WTC11 (cell line): ENCODE data around the gene NR1I3. TPM values are rescaled to one million over a fixed set of nuclear protein-coding genes. Genes with fewer than 3 reads are reported as not detected.

Source experiments
- ATAC-seq: fragments of 200-7000 bp; cut with Tn5 transposase; 2 replicates; pipeline ENCODE4 v1.10.0; 2021; ENCODE audit warnings: mild to moderate bottlenecking, moderate library complexity
- CTCF ChIA-PET: fragments of 300-600 bp; sonication (Branson Sonifier 250); formaldehyde crosslinking; loops from one replicate; lab custom pipeline; 2021; ENCODE audit warnings: antibody characterized with exemption; lab: Charles Lee
- POLR2A ChIA-PET: fragments of 350-600 bp; sonication (Branson Sonifier 250); formaldehyde crosslinking; loops from one replicate; lab custom pipeline; 2021; ENCODE audit warnings: antibody characterized with exemption; lab: Charles Lee
- DNase-seq: peaks from one replicate; pipeline ENCODE4 v3.0.0; 2021; ENCODE audit warnings: low spot score
- H3K27ac Mint-ChIP-seq: 2 replicates; pipeline ENCODE4 v1.8.0; 2021; ENCODE audit warnings: mixed read lengths
- H3K27me3 Mint-ChIP-seq: 2 replicates; pipeline ENCODE4 v1.8.0; 2021; ENCODE audit warnings: low read depth, mild to moderate bottlenecking, moderate library complexity, mixed read lengths
- H3K36me3 Mint-ChIP-seq: 2 replicates; pipeline ENCODE4 v1.8.0; 2021; ENCODE audit warnings: mixed read lengths
- H3K4me1 Mint-ChIP-seq: 2 replicates; pipeline ENCODE4 v1.8.0; 2022; ENCODE audit warnings: mixed read lengths
- H3K4me3 Mint-ChIP-seq: 2 replicates; pipeline ENCODE4 v1.8.0; 2021; ENCODE audit warnings: mild to moderate bottlenecking, moderate library complexity, mixed read lengths
- H3K9me3 Mint-ChIP-seq: 2 replicates; pipeline ENCODE4 v1.8.0; 2021; ENCODE audit warnings: mixed read lengths
- ARID4B ChIP-seq: sonication (generic); formaldehyde crosslinking; IDR thresholded peaks from 2 replicates; pipeline ENCODE4 v1.8.0; 2023; ENCODE audit warnings: missing genetic modification reagents, mild to moderate bottlenecking, borderline replicate concordance
- ATF6 ChIP-seq: sonication (generic); formaldehyde crosslinking; IDR thresholded peaks from 2 replicates; pipeline ENCODE4 v1.8.1; 2023; ENCODE audit warnings: mild to moderate bottlenecking, missing genetic modification reagents
- CBFB ChIP-seq: sonication (generic); formaldehyde crosslinking; IDR thresholded peaks from 2 replicates; pipeline ENCODE4 v1.8.1; 2022; ENCODE audit warnings: mild to moderate bottlenecking, low read depth, missing genetic modification reagents
- E2F1 ChIP-seq: sonication (generic); formaldehyde crosslinking; IDR thresholded peaks from 2 replicates; pipeline ENCODE4 v1.8.0; 2022; ENCODE audit warnings: mild to moderate bottlenecking, missing genetic modification reagents
- HMGA2 ChIP-seq: fragments of 250-450 bp; sonication (Bioruptor Pico); IDR thresholded peaks from 2 replicates; pipeline ENCODE4 v1.4.0; 2021; ENCODE audit warnings: mild to moderate bottlenecking, moderate library complexity
- HMGXB4 ChIP-seq: sonication (generic); formaldehyde crosslinking; IDR thresholded peaks from 2 replicates; pipeline ENCODE4 v1.8.1; 2023; ENCODE audit warnings: mild to moderate bottlenecking, moderate library complexity, missing genetic modification reagents
- NFATC4 ChIP-seq: fragments of 250-450 bp; sonication (Bioruptor Pico); IDR thresholded peaks from 2 replicates; pipeline ENCODE4 v1.9.0; 2021; ENCODE audit warnings: mild to moderate bottlenecking
- NFE2L1 ChIP-seq: sonication (generic); formaldehyde crosslinking; IDR thresholded peaks from 2 replicates; pipeline ENCODE4 v1.8.1; 2023; ENCODE audit warnings: missing genetic modification reagents
- ZNF121 ChIP-seq: sonication (generic); formaldehyde crosslinking; IDR thresholded peaks from 2 replicates; pipeline ENCODE4 v1.8.0; 2023; ENCODE audit warnings: missing genetic modification reagents
- ZNF138 ChIP-seq: sonication (generic); formaldehyde crosslinking; conservative IDR thresholded peaks from 2 replicates; pipeline ENCODE4 v1.8.1; 2022; ENCODE audit warnings: mild to moderate bottlenecking, moderate library complexity, missing genetic modification reagents
- ZNF317 ChIP-seq: sonication (generic); formaldehyde crosslinking; IDR thresholded peaks from 2 replicates; pipeline ENCODE4 v1.8.1; 2023; ENCODE audit warnings: low read depth, mild to moderate bottlenecking, moderate library complexity, missing genetic modification reagents, borderline replicate concordance
- total RNA-seq: library from RNA; stranded (reverse); gene quantifications from 3 replicates; pipeline ENCODE4 v1.2.3, GENCODE V29; 2021
- TF ChIP-seq, protein P1 (sequence below): sonication (generic); formaldehyde crosslinking; IDR thresholded peaks from 2 replicates; pipeline ENCODE4 v1.8.0; 2023; ENCODE audit warnings: missing genetic modification reagents
- TF ChIP-seq, protein P2 (sequence below): sonication (generic); formaldehyde crosslinking; IDR thresholded peaks from 2 replicates; pipeline ENCODE4 v1.8.1; 2022; ENCODE audit warnings: missing genetic modification reagents, borderline replicate concordance
- TF ChIP-seq, protein P3 (sequence below): sonication (generic); formaldehyde crosslinking; IDR thresholded peaks from 2 replicates; pipeline ENCODE4 v1.8.1; 2022; ENCODE audit warnings: mild to moderate bottlenecking, moderate library complexity, missing genetic modification reagents

The NR1I3 gene
- total RNA-seq, 1 experiment from 2014 or later, result not detected

DNA sequence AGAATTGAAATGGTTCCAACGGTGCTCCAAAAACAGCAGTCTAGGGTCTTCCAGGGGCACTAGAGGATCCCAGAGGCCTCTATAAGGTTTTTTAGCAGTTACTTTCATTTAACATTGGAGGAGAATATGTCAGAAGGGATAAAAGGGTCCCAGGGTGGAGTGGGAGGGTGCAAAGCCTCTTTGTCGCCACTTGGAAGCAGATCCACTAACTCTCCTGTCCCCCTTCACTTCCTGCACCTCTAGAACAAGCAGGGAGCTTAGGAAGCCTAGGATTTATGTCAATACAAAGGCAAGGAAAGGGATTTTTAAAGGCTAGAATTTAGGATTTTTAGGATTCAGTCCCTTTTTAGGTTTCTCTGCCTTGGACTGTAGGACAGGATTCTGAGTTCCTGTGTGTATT lies 28.8 kb upstream of the NR1I3 start:
- H3K9me3 Mint-ChIP-seq, result no peaks in the 10 kb centered on the region
- H3K27ac Mint-ChIP-seq, result no peak overlapping the region
- peaks cover 12% of the 10 kb centered on the region for H3K4me1 Mint-ChIP-seq
- no peaks in the 10 kb centered on the region for H3K36me3 Mint-ChIP-seq
- ChIA-PET POLR2A (no interaction called here), CTCF (interaction anchor here (0.7 to 3.3 kb wide), 5 partner anchors 24 to 90 kb away, joined by 3 to 18 read pairs (median 3); partner anchors contain the start of gene TOMM40L)
- ATAC-seq, result peak; percentile 53
- no peak overlapping the region for H3K4me3 Mint-ChIP-seq
- no peak for DNase-seq
- TF ChIP-seq E2F1 (no peak), NFATC4 (CRISPR knock-in tag) (no peak), ATF6 (no peak), ZNF317 (no peak), ZNF121 (CRISPR knock-in tag) (no peak), HMGXB4 (CRISPR knock-in tag) (no peak)
- TF ChIP-seq, protein P1, sequence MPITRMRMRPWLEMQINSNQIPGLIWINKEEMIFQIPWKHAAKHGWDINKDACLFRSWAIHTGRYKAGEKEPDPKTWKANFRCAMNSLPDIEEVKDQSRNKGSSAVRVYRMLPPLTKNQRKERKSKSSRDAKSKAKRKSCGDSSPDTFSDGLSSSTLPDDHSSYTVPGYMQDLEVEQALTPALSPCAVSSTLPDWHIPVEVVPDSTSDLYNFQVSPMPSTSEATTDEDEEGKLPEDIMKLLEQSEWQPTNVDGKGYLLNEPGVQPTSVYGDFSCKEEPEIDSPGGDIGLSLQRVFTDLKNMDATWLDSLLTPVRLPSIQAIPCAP (CRISPR knock-in tag), result no peak
- H3K27me3 Mint-ChIP-seq, result peaks cover 16% of the 10 kb centered on the region

GRCh38 chr1:161266202-161266601 lies 28.2 kb upstream of the NR1I3 start:
- DNase-seq (no peak), ATAC-seq (no peak; the same call in 1 of the 2 replicates)
- Mint-ChIP-seq H3K27me3 (peaks cover 22% of the 10 kb centered on the region), H3K36me3 (no peaks in the 10 kb centered on the region), H3K4me1 (peaks cover 15% of the 10 kb centered on the region), H3K27ac (no peak overlapping the region), H3K9me3 (no peaks in the 10 kb centered on the region), H3K4me3 (no peak overlapping the region)
- ChIA-PET POLR2A (no interaction called here), CTCF (interaction anchor here (0.8 to 3.3 kb wide), 5 partner anchors 25 to 40 kb away, joined by 3 to 18 read pairs (median 4); partner anchors contain the start of gene TOMM40L)
- TF ChIP-seq ARID4B (CRISPR knock-in tag), result no peak
- TF ChIP-seq ZNF138, result no peak
- no peak for TF ChIP-seq CBFB (CRISPR knock-in tag)
- no peak for TF ChIP-seq HMGA2 (CRISPR knock-in tag)
- no peak for TF ChIP-seq NFE2L1 (CRISPR knock-in tag)
- TF ChIP-seq, protein P2, sequence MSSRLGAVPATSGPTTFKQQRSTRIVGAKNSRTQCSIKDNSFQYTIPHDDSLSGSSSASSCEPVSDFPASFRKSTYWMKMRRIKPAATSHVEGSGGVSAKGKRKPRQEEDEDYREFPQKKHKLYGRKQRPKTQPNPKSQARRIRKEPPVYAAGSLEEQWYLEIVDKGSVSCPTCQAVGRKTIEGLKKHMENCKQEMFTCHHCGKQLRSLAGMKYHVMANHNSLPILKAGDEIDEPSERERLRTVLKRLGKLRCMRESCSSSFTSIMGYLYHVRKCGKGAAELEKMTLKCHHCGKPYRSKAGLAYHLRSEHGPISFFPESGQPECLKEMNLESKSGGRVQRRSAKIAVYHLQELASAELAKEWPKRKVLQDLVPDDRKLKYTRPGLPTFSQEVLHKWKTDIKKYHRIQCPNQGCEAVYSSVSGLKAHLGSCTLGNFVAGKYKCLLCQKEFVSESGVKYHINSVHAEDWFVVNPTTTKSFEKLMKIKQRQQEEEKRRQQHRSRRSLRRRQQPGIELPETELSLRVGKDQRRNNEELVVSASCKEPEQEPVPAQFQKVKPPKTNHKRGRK (CRISPR knock-in tag), result no peak
- TF ChIP-seq, protein P3, sequence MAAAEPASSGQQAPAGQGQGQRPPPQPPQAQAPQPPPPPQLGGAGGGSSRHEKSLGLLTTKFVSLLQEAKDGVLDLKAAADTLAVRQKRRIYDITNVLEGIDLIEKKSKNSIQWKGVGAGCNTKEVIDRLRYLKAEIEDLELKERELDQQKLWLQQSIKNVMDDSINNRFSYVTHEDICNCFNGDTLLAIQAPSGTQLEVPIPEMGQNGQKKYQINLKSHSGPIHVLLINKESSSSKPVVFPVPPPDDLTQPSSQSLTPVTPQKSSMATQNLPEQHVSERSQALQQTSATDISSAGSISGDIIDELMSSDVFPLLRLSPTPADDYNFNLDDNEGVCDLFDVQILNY, result no peak
